ENCODE measurements around the gene TOE1.

The TOE1 gene

DNA sequence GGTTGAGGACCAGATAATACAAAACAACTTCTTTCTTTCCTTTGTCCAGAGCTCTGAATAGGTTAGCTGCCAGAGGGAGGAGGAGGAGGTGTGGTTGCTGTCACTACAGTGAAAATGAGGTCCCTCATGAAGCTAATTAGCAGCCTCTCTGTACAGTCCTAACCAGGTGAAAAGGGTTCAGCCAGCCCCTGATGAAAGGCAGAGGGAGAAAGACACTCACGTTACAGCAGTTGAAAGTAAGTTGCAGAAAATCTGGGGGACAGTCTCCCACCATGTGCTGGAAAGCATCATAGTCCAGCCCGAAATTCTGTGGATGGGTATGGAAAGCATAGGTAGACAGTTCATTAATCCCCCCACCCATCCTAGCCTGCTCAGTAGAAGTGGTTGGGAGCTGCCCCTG lies 6.5 kb downstream of the TOE1 start:
- DNase-seq (ENCODE audit: extremely low read depth, low read depth), result no peak
- TF ChIP-seq, protein P1, sequence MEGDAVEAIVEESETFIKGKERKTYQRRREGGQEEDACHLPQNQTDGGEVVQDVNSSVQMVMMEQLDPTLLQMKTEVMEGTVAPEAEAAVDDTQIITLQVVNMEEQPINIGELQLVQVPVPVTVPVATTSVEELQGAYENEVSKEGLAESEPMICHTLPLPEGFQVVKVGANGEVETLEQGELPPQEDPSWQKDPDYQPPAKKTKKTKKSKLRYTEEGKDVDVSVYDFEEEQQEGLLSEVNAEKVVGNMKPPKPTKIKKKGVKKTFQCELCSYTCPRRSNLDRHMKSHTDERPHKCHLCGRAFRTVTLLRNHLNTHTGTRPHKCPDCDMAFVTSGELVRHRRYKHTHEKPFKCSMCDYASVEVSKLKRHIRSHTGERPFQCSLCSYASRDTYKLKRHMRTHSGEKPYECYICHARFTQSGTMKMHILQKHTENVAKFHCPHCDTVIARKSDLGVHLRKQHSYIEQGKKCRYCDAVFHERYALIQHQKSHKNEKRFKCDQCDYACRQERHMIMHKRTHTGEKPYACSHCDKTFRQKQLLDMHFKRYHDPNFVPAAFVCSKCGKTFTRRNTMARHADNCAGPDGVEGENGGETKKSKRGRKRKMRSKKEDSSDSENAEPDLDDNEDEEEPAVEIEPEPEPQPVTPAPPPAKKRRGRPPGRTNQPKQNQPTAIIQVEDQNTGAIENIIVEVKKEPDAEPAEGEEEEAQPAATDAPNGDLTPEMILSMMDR (IDR thresholded peaks at IDR 0.05; ENCODE audit: low read depth, low read length), result no peak

DNA sequence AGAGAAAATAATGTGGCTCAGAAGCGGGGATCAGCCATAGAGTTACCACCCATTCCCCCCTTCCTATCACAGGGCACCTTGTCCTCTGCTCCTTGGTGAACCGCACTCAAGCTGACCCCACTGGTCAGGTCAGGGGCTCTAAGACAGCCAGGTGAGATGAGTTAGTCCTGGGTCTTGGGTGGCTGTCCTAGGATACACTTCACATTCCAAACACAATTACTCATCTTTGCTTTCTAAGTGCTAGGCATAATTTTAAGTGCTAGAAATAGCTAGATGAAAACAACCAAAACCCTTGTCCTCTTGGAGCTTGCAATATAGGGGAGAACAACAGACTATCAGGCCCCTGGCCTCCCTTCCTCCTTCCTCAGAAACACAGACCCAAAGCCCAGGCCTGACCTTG lies 8.1 kb downstream of the TOE1 start:
- DNase-seq (ENCODE audit: extremely low read depth, low read depth), result no peak
- TF ChIP-seq, protein P1 (IDR thresholded peaks at IDR 0.05; ENCODE audit: low read depth, low read length), result no peak

DNA sequence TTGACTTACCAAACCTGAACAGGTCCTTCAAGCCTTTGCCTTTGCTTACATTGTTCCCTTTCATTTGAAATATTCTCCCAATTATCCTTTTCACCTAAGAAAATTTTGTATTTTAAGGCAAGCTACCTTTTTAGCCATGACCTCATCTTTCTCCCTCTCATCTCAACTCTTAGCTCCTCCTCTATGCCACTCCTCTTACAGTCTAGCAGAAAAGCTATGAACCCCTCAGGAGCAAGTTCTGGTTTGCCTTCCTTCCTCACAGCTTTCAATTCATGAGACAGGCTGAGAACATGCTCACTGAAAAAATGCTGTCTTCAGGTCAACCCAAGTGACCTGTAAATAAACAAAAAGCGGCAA lies 8.6 kb downstream of the TOE1 start:
- TF ChIP-seq, protein P1 (IDR thresholded peaks at IDR 0.05; ENCODE audit: low read depth, low read length), result no peak
- no peak for DNase-seq (ENCODE audit: extremely low read depth, low read depth)

DNA sequence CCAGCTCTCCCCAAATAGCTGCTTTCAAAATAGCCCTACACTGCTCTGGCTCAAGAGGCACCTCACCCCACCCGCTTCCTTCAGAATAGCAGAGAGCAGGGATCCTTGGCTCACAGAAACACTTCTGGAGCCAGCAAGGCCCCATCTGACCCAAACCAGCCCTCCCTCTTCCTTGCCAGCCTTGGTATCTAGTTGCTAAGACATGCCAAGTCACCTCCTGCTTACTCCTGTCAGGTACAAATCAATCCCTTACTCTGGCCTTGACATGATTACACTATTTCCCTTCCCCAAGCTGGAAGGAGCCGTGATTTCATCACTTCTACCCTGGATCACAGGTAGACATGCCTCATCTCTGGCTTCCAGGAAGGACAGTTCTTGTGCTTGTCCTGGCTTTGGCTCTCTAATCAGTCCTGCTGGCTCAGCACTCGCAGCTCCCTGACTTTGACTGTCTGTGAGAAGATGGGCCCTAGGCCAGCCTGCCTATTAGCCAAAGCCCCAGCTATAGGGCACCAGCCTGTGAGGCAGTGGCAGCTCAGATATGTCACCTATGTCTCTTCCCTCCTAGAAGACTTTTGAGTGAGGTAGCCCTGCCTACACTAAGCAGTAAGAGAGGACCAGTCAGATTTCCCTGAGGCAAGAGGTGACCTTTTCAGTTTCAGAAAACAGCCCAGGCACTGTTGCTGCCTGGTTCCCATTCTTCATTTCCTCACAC lies 9.2 kb downstream of the TOE1 start:
- peak; percentile 14 for DNase-seq (ENCODE audit: extremely low read depth, low read depth)
- TF ChIP-seq, protein P1 (IDR thresholded peaks at IDR 0.05; ENCODE audit: low read depth, low read length), result no peak

DNA sequence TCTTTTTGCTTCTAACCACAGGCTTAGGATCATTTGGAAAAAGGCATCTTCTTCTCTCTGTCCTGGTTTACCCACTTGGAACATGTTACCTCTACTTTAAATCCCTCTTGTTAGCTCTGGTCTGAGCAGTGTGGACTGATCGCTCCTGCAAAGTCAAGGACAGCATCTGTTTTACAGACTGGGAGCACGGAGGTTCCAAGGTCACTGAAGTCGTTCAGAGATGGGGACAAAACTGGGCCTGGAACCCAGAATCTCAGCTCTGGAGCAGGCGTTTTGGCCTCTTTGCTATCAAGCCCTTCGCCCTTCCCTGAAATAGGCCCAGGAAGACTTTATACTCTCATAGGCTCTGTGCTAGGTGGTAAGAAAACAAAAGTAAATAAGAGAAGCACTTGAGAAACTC lies 11.5 kb downstream of the TOE1 start:
- no peak for DNase-seq (ENCODE audit: extremely low read depth, low read depth)
- TF ChIP-seq, protein P1 (IDR thresholded peaks at IDR 0.05; ENCODE audit: low read depth, low read length), result no peak

DNA sequence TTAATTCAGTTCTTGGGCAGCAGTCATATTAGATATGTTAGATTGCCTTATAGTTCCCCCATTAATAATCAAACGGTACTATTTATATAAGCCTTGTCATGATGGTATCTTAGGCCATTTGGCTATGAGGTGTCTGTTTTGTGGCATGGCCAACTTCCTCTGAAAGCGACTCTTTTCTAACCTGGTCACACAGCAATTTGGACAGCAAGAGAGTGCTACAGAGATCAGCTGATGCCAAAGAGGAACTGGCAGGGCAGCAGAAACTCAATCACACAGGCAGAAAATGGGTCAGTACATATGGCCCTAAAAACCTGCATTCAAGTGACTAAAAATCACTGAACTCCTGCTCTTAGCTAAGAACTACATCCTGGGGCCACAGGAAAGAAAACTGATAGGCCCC lies 13.7 kb downstream of the TOE1 start:
- TF ChIP-seq, protein P1 (IDR thresholded peaks at IDR 0.05; ENCODE audit: low read depth, low read length), result no peak
- no peak for DNase-seq (ENCODE audit: extremely low read depth, low read depth)

DNA sequence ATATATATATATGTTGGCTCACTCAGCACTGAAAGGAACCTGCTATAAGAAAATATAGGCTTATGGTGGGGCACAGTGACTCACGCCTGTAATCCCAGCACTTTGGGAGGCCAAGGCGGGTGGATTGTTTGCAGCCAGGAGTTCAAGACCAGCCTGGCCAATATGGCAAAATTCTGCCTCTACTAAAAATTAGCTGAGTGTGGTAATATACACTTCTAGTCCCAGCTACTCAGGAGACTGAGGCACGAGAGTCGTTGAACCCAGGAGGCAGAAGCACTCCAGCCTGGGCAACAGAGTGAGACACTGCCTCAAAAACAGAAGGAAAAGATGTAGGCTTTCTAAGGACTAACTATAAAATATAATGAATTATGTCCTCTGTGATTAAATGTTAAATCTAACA lies 14.9 kb downstream of the TOE1 start:
- DNase-seq (ENCODE audit: extremely low read depth, low read depth), result no peak
- TF ChIP-seq, protein P1 (IDR thresholded peaks at IDR 0.05; ENCODE audit: low read depth, low read length), result no peak

Data from AG09319 (cell line).